ENCODE results near the gene FJX1. TPM values are rescaled to one million over a fixed set of nuclear protein-coding genes. Genes with fewer than 3 reads are reported as not detected.
"Not testable (repeated sequence)": the region's sequence is repeated elsewhere in the genome, so short reads cannot be mapped to it uniquely, and the experiment has no call there.

The FJX1 gene
- total and polyA plus RNA-seq, 4 donors, result 0.46 to 3.0 (median 1.1) TPM

GRCh38 chr11:35651263-35651662 lies 33.0 kb downstream of the FJX1 start:
- Histone ChIP-seq H3K36me3 (ENCODE audit: control insufficient read depth in 4 of 4, insufficient read depth in 3 of 4, low read depth in 1 of 4, low read length in 3 of 4) (no peaks in the 10 kb centered on the region), H3K27me3 (ENCODE audit: control insufficient read depth in 4 of 4, insufficient read depth in 4 of 4, low read length in 3 of 4) (peaks cover 0 to 2% (median 0%) of the 10 kb centered on the region in 4 donors), H3K27ac (ENCODE audit: low read depth in 1 of 2, low read length in 2 of 2) (no peak overlapping the region), H3K9ac (ENCODE audit: low read depth in 1 of 2, low read length in 2 of 2) (no peak overlapping the region), H3K4me1 (ENCODE audit: control insufficient read depth in 4 of 4, insufficient read depth in 4 of 4, low read length in 3 of 4) (peaks cover 0 to 2% (median 0%) of the 10 kb centered on the region in 4 donors), H3K9me3 (ENCODE audit: control insufficient read depth in 4 of 4, low read length in 3 of 4) (no peaks in the 10 kb centered on the region), H3K4me3 (ENCODE audit: low read depth in 1 of 3, low read length in 3 of 3) (no peak overlapping the region)
- WGBS, result 93% methylated on average over 3 of the region's 3 CpGs
- no peak for DNase-seq (ENCODE audit: low spot score)
- TF ChIP-seq REST (IDR thresholded peaks at IDR 0.05), result no peak
- no peak for TF ChIP-seq ATF3 (IDR thresholded peaks at IDR 0.05)
- TF ChIP-seq RAD21 (IDR thresholded peaks at IDR 0.05), result no peak
- no peak for TF ChIP-seq TAF1 (conservative IDR thresholded peaks at IDR 0.05)
- no peak for TF ChIP-seq NR2F2 (IDR thresholded peaks at IDR 0.05)
- no peak for TF ChIP-seq ZBTB33 (IDR thresholded peaks at IDR 0.05)

GRCh38 chr11:35652786-35653185 lies 34.5 kb downstream of the FJX1 start:
- H3K36me3 ChIP-seq (ENCODE audit: control insufficient read depth in 4 of 4, insufficient read depth in 3 of 4, low read depth in 1 of 4, low read length in 3 of 4); H3K27me3 ChIP-seq (ENCODE audit: control insufficient read depth in 4 of 4, insufficient read depth in 4 of 4, low read length in 3 of 4); H3K9me3 ChIP-seq (ENCODE audit: control insufficient read depth in 4 of 4, low read length in 3 of 4); H3K27ac ChIP-seq (ENCODE audit: low read depth in 1 of 2, low read length in 2 of 2); DNase-seq (ENCODE audit: low spot score); H3K4me1 ChIP-seq (ENCODE audit: control insufficient read depth in 4 of 4, insufficient read depth in 4 of 4, low read length in 3 of 4); H3K9ac ChIP-seq (ENCODE audit: low read depth in 1 of 2, low read length in 2 of 2); H3K4me3 ChIP-seq (ENCODE audit: low read depth in 1 of 3, low read length in 3 of 3): not testable (repeated sequence)
- WGBS, result 92% methylated on average over 5 of the region's 5 CpGs

GRCh38 chr11:35654711-35655110 lies 36.5 kb downstream of the FJX1 start:
- no peak for DNase-seq (ENCODE audit: low spot score)
- no peak for TF ChIP-seq YY1 (IDR thresholded peaks at IDR 0.05)
- H3K27me3 ChIP-seq (ENCODE audit: control insufficient read depth in 4 of 4, insufficient read depth in 4 of 4, low read length in 3 of 4), result peaks cover 0 to 2% (median 0%) of the 10 kb centered on the region in 4 donors
- H3K4me3 ChIP-seq (ENCODE audit: low read depth in 1 of 3, low read length in 3 of 3), result no peak overlapping the region
- H3K4me1 ChIP-seq (ENCODE audit: control insufficient read depth in 4 of 4, insufficient read depth in 4 of 4, low read length in 3 of 4), result peaks cover 0 to 14% (median 4%) of the 10 kb centered on the region in 4 donors
- no peak overlapping the region for H3K9ac ChIP-seq (ENCODE audit: low read depth in 1 of 2, low read length in 2 of 2)
- H3K9me3 ChIP-seq (ENCODE audit: control insufficient read depth in 4 of 4, low read length in 3 of 4), result no peaks in the 10 kb centered on the region
- no peaks in the 10 kb centered on the region for H3K36me3 ChIP-seq (ENCODE audit: control insufficient read depth in 4 of 4, insufficient read depth in 3 of 4, low read depth in 1 of 4, low read length in 3 of 4)
- H3K27ac ChIP-seq (ENCODE audit: low read depth in 1 of 2, low read length in 2 of 2), result no peak overlapping the region
- WGBS, result 74% methylated on average over 6 of the region's 6 CpGs

- Histone ChIP-seq H3K4me3 (ENCODE audit: low read depth in 1 of 3, low read length in 3 of 3) (no peak overlapping the region), H3K27ac (ENCODE audit: low read depth in 1 of 2, low read length in 2 of 2) (no peak overlapping the region), H3K27me3 (ENCODE audit: control insufficient read depth in 4 of 4, insufficient read depth in 4 of 4, low read length in 3 of 4) (peaks cover 0 to 2% (median 0%) of the 10 kb centered on the region in 4 donors), H3K4me1 (ENCODE audit: control insufficient read depth in 4 of 4, insufficient read depth in 4 of 4, low read length in 3 of 4) (peaks cover 0 to 14% (median 4%) of the 10 kb centered on the region in 4 donors), H3K9ac (ENCODE audit: low read depth in 1 of 2, low read length in 2 of 2) (no peak overlapping the region), H3K9me3 (ENCODE audit: control insufficient read depth in 4 of 4, low read length in 3 of 4) (no peaks in the 10 kb centered on the region), H3K36me3 (ENCODE audit: control insufficient read depth in 4 of 4, insufficient read depth in 3 of 4, low read depth in 1 of 4, low read length in 3 of 4) (no peaks in the 10 kb centered on the region)
- WGBS, result 84% methylated on average over 1 of the region's 1 CpG
- TF ChIP-seq HNF4A (conservative IDR thresholded peaks at IDR 0.05) (peak in 1 of 2 donors; percentile 44), MAX (IDR thresholded peaks at IDR 0.05) (no peak), NR2F2 (IDR thresholded peaks at IDR 0.05) (no peak)
- DNase-seq (ENCODE audit: low spot score), result no peak
Measured at GRCh38 chr11:35655254-35655653, 37.0 kb downstream of the FJX1 start.

Data from liver (tissue), 9 donors.